ENCODE data around the gene SLC44A2. TPM values are rescaled to one million over a fixed set of nuclear protein-coding genes. Genes with fewer than 3 reads are reported as not detected.

The SLC44A2 gene
- total and polyA plus RNA-seq, 2 of the 8 experiments (the other 6 are each of a cell fraction or from before 2014, with no cell fraction given): 105 to 120 TPM

DNA sequence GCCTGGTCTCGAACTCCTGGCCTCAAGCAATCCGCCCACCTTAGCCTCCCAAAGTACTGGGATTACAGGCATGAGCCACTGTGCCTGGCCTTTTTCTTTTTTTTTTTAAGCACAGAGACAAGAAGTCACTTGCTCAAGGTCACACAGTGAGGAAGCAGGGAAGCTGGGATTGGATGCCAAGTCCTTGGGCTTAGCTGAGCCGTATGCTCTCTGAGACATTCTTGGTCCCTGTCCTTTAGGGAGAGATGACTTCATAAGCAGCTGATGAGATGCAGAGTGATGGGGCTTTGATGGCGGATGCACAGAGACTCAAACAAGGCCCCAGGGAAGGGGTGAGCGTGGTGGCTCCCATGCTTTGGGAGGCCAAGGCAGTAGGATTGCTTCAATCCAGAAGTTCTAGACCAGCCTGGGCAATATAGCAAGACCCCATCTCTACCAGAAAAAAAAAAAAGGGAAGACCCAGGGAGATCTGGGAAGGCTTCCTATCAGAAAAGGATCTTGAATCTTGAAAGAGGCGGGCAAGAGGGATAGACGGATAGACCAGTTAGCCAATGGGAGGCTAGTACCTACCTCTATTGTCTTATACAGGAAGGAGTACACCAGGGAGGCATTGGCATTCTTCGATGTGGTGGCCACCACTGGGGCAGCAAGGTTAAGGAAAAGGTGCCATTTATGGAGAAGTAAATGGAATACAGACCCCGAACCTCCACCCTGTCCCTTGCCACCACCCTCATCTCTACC is 42.1 kb upstream of the SLC44A2 start (continued):
- TF ChIP-seq CHD2 (IDR thresholded peaks at IDR 0.05; ENCODE audit: low read length) (no peak), SIX5 (IDR thresholded peaks at IDR 0.05; ENCODE audit: low read depth, low read length) (no peak)
- TF ChIP-seq, protein P1, sequence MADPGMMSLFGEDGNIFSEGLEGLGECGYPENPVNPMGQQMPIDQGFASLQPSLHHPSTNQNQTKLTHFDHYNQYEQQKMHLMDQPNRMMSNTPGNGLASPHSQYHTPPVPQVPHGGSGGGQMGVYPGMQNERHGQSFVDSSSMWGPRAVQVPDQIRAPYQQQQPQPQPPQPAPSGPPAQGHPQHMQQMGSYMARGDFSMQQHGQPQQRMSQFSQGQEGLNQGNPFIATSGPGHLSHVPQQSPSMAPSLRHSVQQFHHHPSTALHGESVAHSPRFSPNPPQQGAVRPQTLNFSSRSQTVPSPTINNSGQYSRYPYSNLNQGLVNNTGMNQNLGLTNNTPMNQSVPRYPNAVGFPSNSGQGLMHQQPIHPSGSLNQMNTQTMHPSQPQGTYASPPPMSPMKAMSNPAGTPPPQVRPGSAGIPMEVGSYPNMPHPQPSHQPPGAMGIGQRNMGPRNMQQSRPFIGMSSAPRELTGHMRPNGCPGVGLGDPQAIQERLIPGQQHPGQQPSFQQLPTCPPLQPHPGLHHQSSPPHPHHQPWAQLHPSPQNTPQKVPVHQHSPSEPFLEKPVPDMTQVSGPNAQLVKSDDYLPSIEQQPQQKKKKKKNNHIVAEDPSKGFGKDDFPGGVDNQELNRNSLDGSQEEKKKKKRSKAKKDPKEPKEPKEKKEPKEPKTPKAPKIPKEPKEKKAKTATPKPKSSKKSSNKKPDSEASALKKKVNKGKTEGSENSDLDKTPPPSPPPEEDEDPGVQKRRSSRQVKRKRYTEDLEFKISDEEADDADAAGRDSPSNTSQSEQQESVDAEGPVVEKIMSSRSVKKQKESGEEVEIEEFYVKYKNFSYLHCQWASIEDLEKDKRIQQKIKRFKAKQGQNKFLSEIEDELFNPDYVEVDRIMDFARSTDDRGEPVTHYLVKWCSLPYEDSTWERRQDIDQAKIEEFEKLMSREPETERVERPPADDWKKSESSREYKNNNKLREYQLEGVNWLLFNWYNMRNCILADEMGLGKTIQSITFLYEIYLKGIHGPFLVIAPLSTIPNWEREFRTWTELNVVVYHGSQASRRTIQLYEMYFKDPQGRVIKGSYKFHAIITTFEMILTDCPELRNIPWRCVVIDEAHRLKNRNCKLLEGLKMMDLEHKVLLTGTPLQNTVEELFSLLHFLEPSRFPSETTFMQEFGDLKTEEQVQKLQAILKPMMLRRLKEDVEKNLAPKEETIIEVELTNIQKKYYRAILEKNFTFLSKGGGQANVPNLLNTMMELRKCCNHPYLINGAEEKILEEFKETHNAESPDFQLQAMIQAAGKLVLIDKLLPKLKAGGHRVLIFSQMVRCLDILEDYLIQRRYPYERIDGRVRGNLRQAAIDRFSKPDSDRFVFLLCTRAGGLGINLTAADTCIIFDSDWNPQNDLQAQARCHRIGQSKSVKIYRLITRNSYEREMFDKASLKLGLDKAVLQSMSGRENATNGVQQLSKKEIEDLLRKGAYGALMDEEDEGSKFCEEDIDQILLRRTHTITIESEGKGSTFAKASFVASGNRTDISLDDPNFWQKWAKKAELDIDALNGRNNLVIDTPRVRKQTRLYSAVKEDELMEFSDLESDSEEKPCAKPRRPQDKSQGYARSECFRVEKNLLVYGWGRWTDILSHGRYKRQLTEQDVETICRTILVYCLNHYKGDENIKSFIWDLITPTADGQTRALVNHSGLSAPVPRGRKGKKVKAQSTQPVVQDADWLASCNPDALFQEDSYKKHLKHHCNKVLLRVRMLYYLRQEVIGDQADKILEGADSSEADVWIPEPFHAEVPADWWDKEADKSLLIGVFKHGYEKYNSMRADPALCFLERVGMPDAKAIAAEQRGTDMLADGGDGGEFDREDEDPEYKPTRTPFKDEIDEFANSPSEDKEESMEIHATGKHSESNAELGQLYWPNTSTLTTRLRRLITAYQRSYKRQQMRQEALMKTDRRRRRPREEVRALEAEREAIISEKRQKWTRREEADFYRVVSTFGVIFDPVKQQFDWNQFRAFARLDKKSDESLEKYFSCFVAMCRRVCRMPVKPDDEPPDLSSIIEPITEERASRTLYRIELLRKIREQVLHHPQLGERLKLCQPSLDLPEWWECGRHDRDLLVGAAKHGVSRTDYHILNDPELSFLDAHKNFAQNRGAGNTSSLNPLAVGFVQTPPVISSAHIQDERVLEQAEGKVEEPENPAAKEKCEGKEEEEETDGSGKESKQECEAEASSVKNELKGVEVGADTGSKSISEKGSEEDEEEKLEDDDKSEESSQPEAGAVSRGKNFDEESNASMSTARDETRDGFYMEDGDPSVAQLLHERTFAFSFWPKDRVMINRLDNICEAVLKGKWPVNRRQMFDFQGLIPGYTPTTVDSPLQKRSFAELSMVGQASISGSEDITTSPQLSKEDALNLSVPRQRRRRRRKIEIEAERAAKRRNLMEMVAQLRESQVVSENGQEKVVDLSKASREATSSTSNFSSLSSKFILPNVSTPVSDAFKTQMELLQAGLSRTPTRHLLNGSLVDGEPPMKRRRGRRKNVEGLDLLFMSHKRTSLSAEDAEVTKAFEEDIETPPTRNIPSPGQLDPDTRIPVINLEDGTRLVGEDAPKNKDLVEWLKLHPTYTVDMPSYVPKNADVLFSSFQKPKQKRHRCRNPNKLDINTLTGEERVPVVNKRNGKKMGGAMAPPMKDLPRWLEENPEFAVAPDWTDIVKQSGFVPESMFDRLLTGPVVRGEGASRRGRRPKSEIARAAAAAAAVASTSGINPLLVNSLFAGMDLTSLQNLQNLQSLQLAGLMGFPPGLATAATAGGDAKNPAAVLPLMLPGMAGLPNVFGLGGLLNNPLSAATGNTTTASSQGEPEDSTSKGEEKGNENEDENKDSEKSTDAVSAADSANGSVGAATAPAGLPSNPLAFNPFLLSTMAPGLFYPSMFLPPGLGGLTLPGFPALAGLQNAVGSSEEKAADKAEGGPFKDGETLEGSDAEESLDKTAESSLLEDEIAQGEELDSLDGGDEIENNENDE (IDR thresholded peaks at IDR 0.05; ENCODE audit: insufficient replicate concordance, low read length): no peak

All from H1 (cell line).